ENCODE data around the gene XPR1. TPM values are rescaled to one million over a fixed set of nuclear protein-coding genes. Genes with fewer than 3 reads are reported as not detected.

The XPR1 gene
- total RNA-seq, 1 donor from 2014 or later, result 12.0 TPM

DNA sequence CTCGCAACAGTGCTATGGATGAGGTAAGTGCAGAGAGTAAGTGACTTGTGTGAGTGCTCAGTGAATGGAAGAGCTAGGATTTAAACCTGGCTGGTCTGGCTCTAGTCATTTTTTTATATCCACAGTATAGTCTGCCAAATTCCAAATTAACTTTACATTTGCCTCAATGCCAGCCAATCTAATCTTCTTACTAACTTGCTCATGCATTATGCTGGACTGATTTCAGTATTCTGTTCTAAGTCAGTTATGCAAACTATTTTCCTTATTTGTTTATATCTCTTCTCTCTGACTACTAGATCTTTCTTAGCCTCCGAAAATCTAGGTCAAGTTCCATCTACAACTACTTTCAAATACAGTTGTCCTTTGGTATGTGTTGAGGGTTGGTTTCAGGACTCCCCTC is 133.3 kb downstream of the XPR1 start:
- DNase-seq (ENCODE audit: extremely low spot score in 2 of 2), result no peak
- Histone ChIP-seq H3K27me3 (no peaks in the 10 kb centered on the region), H3K4me1 (peaks cover 4% of the 10 kb centered on the region), H3K36me3 (no peaks in the 10 kb centered on the region), H3K4me3 (no peak overlapping the region), H3K9me3 (no peaks in the 10 kb centered on the region), H3K27ac (no peak overlapping the region)
- intact Hi-C loops (cut with DNase I), result no loop called here
- TF ChIP-seq, protein P1, sequence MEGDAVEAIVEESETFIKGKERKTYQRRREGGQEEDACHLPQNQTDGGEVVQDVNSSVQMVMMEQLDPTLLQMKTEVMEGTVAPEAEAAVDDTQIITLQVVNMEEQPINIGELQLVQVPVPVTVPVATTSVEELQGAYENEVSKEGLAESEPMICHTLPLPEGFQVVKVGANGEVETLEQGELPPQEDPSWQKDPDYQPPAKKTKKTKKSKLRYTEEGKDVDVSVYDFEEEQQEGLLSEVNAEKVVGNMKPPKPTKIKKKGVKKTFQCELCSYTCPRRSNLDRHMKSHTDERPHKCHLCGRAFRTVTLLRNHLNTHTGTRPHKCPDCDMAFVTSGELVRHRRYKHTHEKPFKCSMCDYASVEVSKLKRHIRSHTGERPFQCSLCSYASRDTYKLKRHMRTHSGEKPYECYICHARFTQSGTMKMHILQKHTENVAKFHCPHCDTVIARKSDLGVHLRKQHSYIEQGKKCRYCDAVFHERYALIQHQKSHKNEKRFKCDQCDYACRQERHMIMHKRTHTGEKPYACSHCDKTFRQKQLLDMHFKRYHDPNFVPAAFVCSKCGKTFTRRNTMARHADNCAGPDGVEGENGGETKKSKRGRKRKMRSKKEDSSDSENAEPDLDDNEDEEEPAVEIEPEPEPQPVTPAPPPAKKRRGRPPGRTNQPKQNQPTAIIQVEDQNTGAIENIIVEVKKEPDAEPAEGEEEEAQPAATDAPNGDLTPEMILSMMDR (IDR thresholded peaks at IDR 0.05), result no peak
- TF ChIP-seq POLR2AphosphoS5 (IDR thresholded peaks at IDR 0.05; ENCODE audit: insufficient read depth in 1 of 2, low read depth in 1 of 2) (no peak), POLR2A (IDR thresholded peaks at IDR 0.05) (no peak)

DNA sequence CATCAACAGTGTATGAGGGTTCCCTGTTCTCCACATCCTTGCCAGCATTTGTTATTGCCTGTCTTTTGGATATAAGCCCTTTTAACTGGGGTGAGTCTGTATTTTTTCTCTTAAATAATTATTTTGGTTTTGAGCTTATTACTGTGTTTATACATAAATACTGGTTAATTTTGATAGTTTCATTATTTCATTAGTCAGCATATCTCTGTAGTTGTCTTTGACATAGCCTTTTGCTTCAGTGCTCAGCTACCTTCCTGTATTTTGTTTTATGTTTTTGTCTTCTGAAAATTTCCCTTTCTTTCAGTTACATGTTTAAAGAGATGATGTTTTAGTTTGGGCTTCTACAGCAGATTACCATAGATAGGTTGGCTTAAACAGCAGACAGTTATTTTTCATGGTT is 138.1 kb downstream of the XPR1 start:
- TF ChIP-seq, protein P1 (IDR thresholded peaks at IDR 0.05), result no peak
- TF ChIP-seq POLR2A (IDR thresholded peaks at IDR 0.05) (no peak), POLR2AphosphoS5 (IDR thresholded peaks at IDR 0.05; ENCODE audit: insufficient read depth in 1 of 2, low read depth in 1 of 2) (no peak)
- H3K27ac ChIP-seq, result no peak overlapping the region
- intact Hi-C loops (cut with DNase I), result no loop called here

DNA sequence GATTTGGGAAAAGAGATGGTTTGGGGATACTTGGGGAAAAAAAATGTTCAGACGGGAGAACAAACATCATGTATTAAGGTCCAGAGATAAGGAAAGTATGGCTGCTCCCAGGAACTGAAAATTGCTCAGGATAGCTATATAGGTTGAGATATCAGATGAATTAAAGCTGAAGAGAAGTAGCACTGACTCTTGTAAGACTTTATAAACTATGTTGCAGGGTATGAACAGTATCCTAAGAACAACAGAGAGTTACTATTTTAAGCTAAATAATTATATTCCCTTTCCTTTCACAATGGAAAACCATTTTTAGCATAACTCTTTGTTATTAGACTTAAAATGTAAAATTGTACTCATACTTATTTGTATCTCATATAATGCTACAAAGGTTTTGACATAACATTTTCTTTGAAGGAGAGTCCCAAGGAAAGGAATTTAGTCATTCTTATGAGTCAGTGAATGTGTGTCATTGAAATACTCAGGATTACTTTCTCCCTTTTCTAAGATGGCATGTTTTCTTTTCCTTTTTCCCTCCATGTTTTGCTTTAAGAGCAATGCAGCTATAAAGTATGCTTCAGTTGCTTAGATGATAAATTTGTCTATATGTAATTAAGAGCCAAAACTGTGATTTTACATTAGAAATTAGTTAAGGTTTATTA is 141.5 kb downstream of the XPR1 start:
- no peak for DNase-seq (ENCODE audit: extremely low spot score in 2 of 2)
- no peaks in the 10 kb centered on the region for H3K27me3 ChIP-seq
- intact Hi-C loops (cut with DNase I), result no loop called here
- no peaks in the 10 kb centered on the region for H3K36me3 ChIP-seq
- no peak overlapping the region for H3K4me3 ChIP-seq
- H3K9me3 ChIP-seq, result no peaks in the 10 kb centered on the region
- TF ChIP-seq, protein P1 (IDR thresholded peaks at IDR 0.05), result no peak
- TF ChIP-seq POLR2AphosphoS5 (IDR thresholded peaks at IDR 0.05; ENCODE audit: insufficient read depth in 1 of 2, low read depth in 1 of 2) (no peak), POLR2A (IDR thresholded peaks at IDR 0.05) (no peak)
- no peaks in the 10 kb centered on the region for H3K4me1 ChIP-seq
- H3K27ac ChIP-seq, result no peak overlapping the region

More for the DNA sequence above, 138.1 kb downstream of the XPR1 start:
- no peaks in the 10 kb centered on the region for H3K27me3 ChIP-seq
- no peak for DNase-seq (ENCODE audit: extremely low spot score in 2 of 2)
- no peaks in the 10 kb centered on the region for H3K9me3 ChIP-seq
- no peaks in the 10 kb centered on the region for H3K36me3 ChIP-seq
- H3K4me3 ChIP-seq, result no peak overlapping the region
- peaks cover 4% of the 10 kb centered on the region for H3K4me1 ChIP-seq

- Histone ChIP-seq H3K36me3 (no peaks in the 10 kb centered on the region), H3K9me3 (no peaks in the 10 kb centered on the region), H3K4me1 (no peaks in the 10 kb centered on the region), H3K27me3 (no peaks in the 10 kb centered on the region), H3K27ac (no peak overlapping the region), H3K4me3 (no peak overlapping the region)
- DNase-seq (ENCODE audit: extremely low spot score in 2 of 2), result no peak
- intact Hi-C loops (cut with DNase I), result no loop called here
- no peak for TF ChIP-seq POLR2A (IDR thresholded peaks at IDR 0.05)
- no peak for TF ChIP-seq POLR2AphosphoS5 (IDR thresholded peaks at IDR 0.05; ENCODE audit: insufficient read depth in 1 of 2, low read depth in 1 of 2)
- TF ChIP-seq, protein P1 (IDR thresholded peaks at IDR 0.05), result no peak
Observed at GRCh38 chr1:180775801-180776200, 144.0 kb downstream of the XPR1 start.

- H3K4me3 ChIP-seq, result no peak overlapping the region
- no peak for TF ChIP-seq POLR2AphosphoS5 (IDR thresholded peaks at IDR 0.05; ENCODE audit: insufficient read depth in 1 of 2, low read depth in 1 of 2)
- TF ChIP-seq, protein P1 (IDR thresholded peaks at IDR 0.05), result no peak
- no peak for TF ChIP-seq POLR2A (IDR thresholded peaks at IDR 0.05)
- H3K27me3 ChIP-seq, result no peaks in the 10 kb centered on the region
- intact Hi-C loops (cut with DNase I), result no loop called here
- no peak overlapping the region for H3K27ac ChIP-seq
- H3K9me3 ChIP-seq, result no peaks in the 10 kb centered on the region
- no peaks in the 10 kb centered on the region for H3K4me1 ChIP-seq
- no peak for DNase-seq (ENCODE audit: extremely low spot score in 2 of 2)
- no peaks in the 10 kb centered on the region for H3K36me3 ChIP-seq
Observed at GRCh38 chr1:180777072-180777689, 145.4 kb downstream of the XPR1 start.
